Body of pancreas (tissue), 4 donors: Measurements from ENCODE around the gene RFTN1. TPM values are rescaled to one million over a fixed set of nuclear protein-coding genes. Genes with fewer than 3 reads are reported as not detected.

Experiments used
- ATAC-seq: fragments of 150-250 bp; one replicate; pipeline ENCODE4 v1.9.1; 2016
- DNase-seq, 4 donors: peaks; one replicate each; pipeline ENCODE4 v3.0.0-alpha.2; 2019
- H3K27ac ChIP-seq, 4 donors: fragments of 200-600 bp; sonication (generic); 1 replicate in 3 of 4; 2 replicates in 1 of 4; pipeline versions ENCODE4 v1.5.1 to v1.6.1; 2016 to 2019; ENCODE audit warnings: mild to moderate bottlenecking in 1 of 4, mixed read lengths in 1 of 4, moderate library complexity in 1 of 4
- H3K27me3 ChIP-seq, 2 donors: fragments of 200-600 bp; sonication (generic); one replicate each; pipeline ENCODE4 v1.6.0; 2016; ENCODE audit warnings: mild to moderate bottlenecking in 1 of 2
- H3K36me3 ChIP-seq, 2 donors: fragments of 200-600 bp; sonication (generic); replicated peaks in 1 of 2; 2 replicates each; pipeline ENCODE4 v1.5.1; 2016; ENCODE audit warnings: low read depth in 2 of 2; ENCODE audit not compliant: insufficient read depth in 1 of 2
- H3K4me1 ChIP-seq: fragments of 200-600 bp; sonication (generic); one replicate; pipeline ENCODE4 v1.6.0; 2016
- H3K4me3 ChIP-seq, 2 donors: fragments of 200-600 bp; sonication (generic); 1 replicate in 1 of 2; 2 replicates in 1 of 2; pipeline ENCODE4 v1.5.1; 2016 to 2019
- H3K9me3 ChIP-seq, 3 donors: fragments of 200-600 bp; sonication (generic); 1 replicate in 2 of 3; 2 replicates in 1 of 3; pipeline ENCODE4 v1.5.1; 2016
- POLR2A ChIP-seq, 3 donors: fragments of 450-650 bp; IDR thresholded peaks; one replicate each; pipeline ENCODE4 v1.6.1; 2016; ENCODE audit warnings: antibody characterized with exemption in 3 of 3, mild to moderate bottlenecking in 2 of 3
- WGBS, 2 donors: methylation state at CpG; one replicate each; pipeline ENCODE4 v1.1.5; 2017; 5-methylcytosine and 5-hydroxymethylcytosine counted together
- intact Hi-C: fragments of 100-400 bp; cut with DNase I; formaldehyde crosslinking; loops from one replicate; pipeline ENCODE4 v1.15.1; 2023
- total RNA-seq, 2 donors: library from RNA; depleted of rRNA; stranded (reverse); fragments of >200 nt; gene quantifications; one replicate each; pipeline ENCODE4 v1.1.0, GENCODE V29; 2016
- TF ChIP-seq, protein P1 (sequence below), 7 experiments: fragments of 450-650 bp in 4 of 7; fragments of 200-600 bp in 3 of 7; sonication (generic) in 3 of 7; IDR thresholded peaks; one replicate each; pipeline ENCODE4 v1.5.1; 2016 to 2019; ENCODE audit warnings: antibody characterized with exemption in 7 of 7

RFTN1 gene
- total RNA-seq, 2 donors from 2014 or later = 6.5 to 28.0 TPM

GRCh38 chr3:16402451-16402850, 111.0 kb downstream of the RFTN1 start:
- Histone ChIP-seq H3K4me1 (no peaks in the 10 kb centered on the region), H3K9me3 (no peaks in the 10 kb centered on the region), H3K4me3 (no peak overlapping the region), H3K27me3 (peaks cover 0 to 2% of the 10 kb centered on the region in 2 donors), H3K36me3 (no peaks in the 10 kb centered on the region), H3K27ac (no peak overlapping the region)
- intact Hi-C loops = no loop called here
- ATAC-seq (no peak), DNase-seq (no peak)
- TF ChIP-seq, protein P1, sequence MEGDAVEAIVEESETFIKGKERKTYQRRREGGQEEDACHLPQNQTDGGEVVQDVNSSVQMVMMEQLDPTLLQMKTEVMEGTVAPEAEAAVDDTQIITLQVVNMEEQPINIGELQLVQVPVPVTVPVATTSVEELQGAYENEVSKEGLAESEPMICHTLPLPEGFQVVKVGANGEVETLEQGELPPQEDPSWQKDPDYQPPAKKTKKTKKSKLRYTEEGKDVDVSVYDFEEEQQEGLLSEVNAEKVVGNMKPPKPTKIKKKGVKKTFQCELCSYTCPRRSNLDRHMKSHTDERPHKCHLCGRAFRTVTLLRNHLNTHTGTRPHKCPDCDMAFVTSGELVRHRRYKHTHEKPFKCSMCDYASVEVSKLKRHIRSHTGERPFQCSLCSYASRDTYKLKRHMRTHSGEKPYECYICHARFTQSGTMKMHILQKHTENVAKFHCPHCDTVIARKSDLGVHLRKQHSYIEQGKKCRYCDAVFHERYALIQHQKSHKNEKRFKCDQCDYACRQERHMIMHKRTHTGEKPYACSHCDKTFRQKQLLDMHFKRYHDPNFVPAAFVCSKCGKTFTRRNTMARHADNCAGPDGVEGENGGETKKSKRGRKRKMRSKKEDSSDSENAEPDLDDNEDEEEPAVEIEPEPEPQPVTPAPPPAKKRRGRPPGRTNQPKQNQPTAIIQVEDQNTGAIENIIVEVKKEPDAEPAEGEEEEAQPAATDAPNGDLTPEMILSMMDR (IDR thresholded peaks at IDR 0.05) = no peak
- TF ChIP-seq POLR2A (IDR thresholded peaks at IDR 0.05) = no peak
- 83 to 90% methylated on average over 6 of the region's 6 CpGs for WGBS, 2 donors

DNA sequence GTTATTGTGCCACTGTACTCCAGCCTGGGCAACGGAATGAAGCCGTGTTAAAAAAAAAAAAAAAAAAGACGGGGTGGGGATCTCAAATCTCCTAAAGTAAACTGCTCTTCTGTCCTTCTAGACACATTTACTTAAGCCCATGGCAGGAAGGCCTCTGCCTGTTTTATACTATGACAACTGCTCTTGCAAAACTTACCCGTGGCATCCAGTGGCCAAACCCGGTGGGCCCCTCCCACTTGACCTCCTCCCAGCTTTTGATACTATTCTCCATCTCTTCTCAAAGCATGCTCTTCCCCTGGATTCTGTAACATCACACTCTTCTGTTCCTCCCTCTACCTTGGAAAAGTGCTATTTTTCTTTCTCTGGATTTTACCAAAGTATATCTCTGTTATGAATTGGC, 112.2 kb downstream of the RFTN1 start:
- no peaks in the 10 kb centered on the region for H3K4me1 ChIP-seq
- DNase-seq (no peak), ATAC-seq (no peak)
- WGBS, 2 donors = 54 to 67% methylated on average over 5 of the region's 5 CpGs
- peaks cover 0 to 2% of the 10 kb centered on the region in 2 donors for H3K27me3 ChIP-seq
- no peak overlapping the region for H3K27ac ChIP-seq
- no peaks in the 10 kb centered on the region for H3K9me3 ChIP-seq
- no peak for TF ChIP-seq POLR2A (IDR thresholded peaks at IDR 0.05)
- TF ChIP-seq, protein P1 (IDR thresholded peaks at IDR 0.05) = no peak
- H3K36me3 ChIP-seq = no peaks in the 10 kb centered on the region
- no peak overlapping the region for H3K4me3 ChIP-seq
- intact Hi-C loops = no loop called here

GRCh38 chr3:16400106-16400931, 113.2 kb downstream of the RFTN1 start:
- Histone ChIP-seq H3K27ac (no peak overlapping the region), H3K4me3 (no peak overlapping the region), H3K36me3 (no peaks in the 10 kb centered on the region), H3K4me1 (no peaks in the 10 kb centered on the region), H3K27me3 (peaks cover 0 to 2% of the 10 kb centered on the region in 2 donors), H3K9me3 (no peaks in the 10 kb centered on the region)
- DNase-seq = no peak
- TF ChIP-seq POLR2A (IDR thresholded peaks at IDR 0.05) = no peak
- TF ChIP-seq, protein P1 (IDR thresholded peaks at IDR 0.05) = no peak
- intact Hi-C loops = no loop called here
- no peak for ATAC-seq
- WGBS, 2 donors = 71 to 79% methylated on average over 11 of the region's 11 CpGs

DNA sequence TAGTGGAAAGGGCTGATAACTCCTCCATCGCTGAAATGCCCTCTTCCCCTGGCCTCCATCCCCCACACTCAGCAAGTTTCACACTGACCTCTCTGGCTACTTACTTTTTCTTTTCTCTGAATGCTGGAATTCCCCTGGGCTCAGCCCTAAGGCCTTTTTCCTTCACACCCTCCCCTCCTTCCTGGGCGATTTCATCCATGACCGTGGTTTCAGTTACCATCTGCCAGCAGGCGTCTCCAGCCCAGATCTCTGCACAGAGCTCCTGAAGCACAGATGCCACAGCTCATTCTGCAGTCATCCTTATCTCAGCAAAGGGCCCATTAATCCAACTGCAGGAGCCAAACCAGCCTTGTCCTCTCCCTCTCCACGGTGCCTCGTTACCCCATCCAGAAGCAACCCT, 114.0 kb downstream of the RFTN1 start:
- 54 to 57% methylated on average over 6 of the region's 6 CpGs for WGBS, 2 donors
- ATAC-seq (peak; percentile 27), DNase-seq (no peak)
- TF ChIP-seq, protein P1 (IDR thresholded peaks at IDR 0.05) = no peak
- no peak for TF ChIP-seq POLR2A (IDR thresholded peaks at IDR 0.05)
- Histone ChIP-seq H3K27ac (no peak overlapping the region), H3K4me1 (no peaks in the 10 kb centered on the region), H3K36me3 (no peaks in the 10 kb centered on the region), H3K27me3 (no peaks in the 10 kb centered on the region), H3K9me3 (no peaks in the 10 kb centered on the region), H3K4me3 (no peak overlapping the region)
- intact Hi-C loops = no loop called here

- TF ChIP-seq POLR2A (IDR thresholded peaks at IDR 0.05) = no peak
- TF ChIP-seq, protein P1 (IDR thresholded peaks at IDR 0.05) = no peak
- 58 to 70% methylated on average over 2 of the region's 2 CpGs for whole genome bisulfite sequencing, 2 donors
- H3K27ac ChIP-seq = no peak overlapping the region
- intact Hi-C loops = no loop called here
- no peaks in the 10 kb centered on the region for H3K4me1 ChIP-seq
- H3K4me3 ChIP-seq = no peak overlapping the region
- no peaks in the 10 kb centered on the region for H3K27me3 ChIP-seq
- no peak for ATAC-seq
- H3K9me3 ChIP-seq = no peaks in the 10 kb centered on the region
- DNase-seq = no peak
- no peaks in the 10 kb centered on the region for H3K36me3 ChIP-seq
Measured at GRCh38 chr3:16398648-16399047, 114.9 kb downstream of the RFTN1 start.
